HepG2 (cell line): ENCODE results near the gene ABCB8. TPM values are rescaled to one million over a fixed set of nuclear protein-coding genes. Genes with fewer than 3 reads are reported as not detected.

Experiments used
- ATAC-seq: fragments of 200-7000 bp; cut with Tn5 transposase; 3 replicates; pipeline ENCODE4 v1.9.1; 2020; ENCODE audit warnings: mild to moderate bottlenecking, moderate library complexity
- BruUV-seq: library from RNA; stranded (reverse); fragments of 400-500 nt; replicated peaks from 2 replicates; lab custom pipeline; 2021; lab: Mats Ljungman, UMichigan
- CTCF ChIA-PET: fragments of 300-600 bp; formaldehyde crosslinking; extraction: SDS; loops from one replicate; lab custom pipeline; 2021; ENCODE audit warnings: low total read pairs, inconsistent platforms, low intra/inter-chr PET ratio; lab: Yijun Ruan, JAX
- POLR2A ChIA-PET: fragments of 350-600 bp; sonication (Branson Sonifier 250); formaldehyde crosslinking; loops from one replicate; lab custom pipeline; 2020; ENCODE audit warnings: antibody characterized with exemption, inconsistent platforms; lab: Yijun Ruan, JAX
- DNase-seq: peaks from one replicate; pipeline ENCODE4 v3.0.0-alpha.2; 2015; ENCODE audit warnings: low spot score
- FAIRE-seq: peaks from 3 replicates; lab custom pipeline; 2011; peaks lifted over from hg19 to GRCh38; lab: Jason Lieb, UNC
- H2AFZ ChIP-seq: one replicate; pipeline ENCODE4 v1.6.1; 2011; ENCODE audit warnings: low read length, inconsistent platforms
- H3K27ac ChIP-seq: fragments of 300-600 bp; 3 replicates; pipeline ENCODE4 v1.8.0; 2011; ENCODE audit warnings: mixed run types, mild to moderate bottlenecking, mixed read lengths, low read length, inconsistent platforms; ENCODE audit not compliant: insufficient read depth; ENCODE audit errors: extremely low read length
- H3K27me3 ChIP-seq, 2 experiments: fragments of 200-600 bp in 1 of 2; 2 replicates in 1 of 2; 3 replicates in 1 of 2; pipeline versions ENCODE4 v1.6.0 to v1.8.0; 2011; ENCODE audit warnings: low read length in 2 of 2, mild to moderate bottlenecking in 2 of 2, moderate library complexity in 2 of 2, inconsistent platforms in 1 of 2; ENCODE audit not compliant: insufficient read depth in 2 of 2, control insufficient read depth in 1 of 2
- H3K36me3 ChIP-seq, 2 experiments: fragments of 200-600 bp in 1 of 2; replicated peaks in 1 of 2; 2 replicates in 1 of 2; 3 replicates in 1 of 2; pipeline versions ENCODE4 v1.5.1 to v1.8.0; 2011; ENCODE audit warnings: low read length in 2 of 2, inconsistent platforms in 1 of 2; ENCODE audit not compliant: insufficient read depth in 2 of 2, control insufficient read depth in 1 of 2
- H3K4me1 ChIP-seq: 2 replicates; pipeline ENCODE4 v1.5.1; 2012; ENCODE audit warnings: low read length, inconsistent platforms; ENCODE audit not compliant: insufficient read depth
- H3K4me2 ChIP-seq: 2 replicates; pipeline ENCODE4 v1.6.0; 2011; ENCODE audit warnings: low read depth, low read length, inconsistent platforms
- H3K4me3 ChIP-seq, 3 experiments: fragments of 200-600 bp in 1 of 3; sonication (generic), shearing (Covaris generic) in 1 of 3; replicated peaks in 1 of 3; 2 replicates each; pipeline ENCODE4 v1.5.1; 2011 to 2016; ENCODE audit warnings: low read length in 3 of 3, inconsistent platforms in 2 of 3, low read depth in 2 of 3, mild to moderate bottlenecking in 2 of 3, control low read depth in 1 of 3, mixed read lengths in 1 of 3; ENCODE audit not compliant: insufficient read depth in 1 of 3
- H3K79me2 ChIP-seq: one replicate; pipeline ENCODE4 v1.6.1; 2011; ENCODE audit warnings: low read length, inconsistent platforms; ENCODE audit not compliant: insufficient read depth
- H3K9ac ChIP-seq: 2 replicates; pipeline ENCODE4 v1.6.0; 2011; ENCODE audit warnings: mild to moderate bottlenecking, low read depth, low read length, inconsistent platforms; ENCODE audit not compliant: insufficient read depth
- H3K9me3 ChIP-seq: 2 replicates; pipeline ENCODE4 v1.5.1; 2012; ENCODE audit warnings: mild to moderate bottlenecking, low read length
- H4K20me1 ChIP-seq: 2 replicates; pipeline ENCODE4 v1.6.0; 2011; ENCODE audit warnings: inconsistent platforms, mild to moderate bottlenecking, low read length, moderate library complexity; ENCODE audit not compliant: insufficient read depth
- AHR ChIP-seq: IDR thresholded peaks from 2 replicates; pipeline ENCODE4 v1.6.1; 2018; ENCODE audit warnings: missing genetic modification reagents, missing compliant biosample characterization
- ASH2L ChIP-seq: fragments of 300-600, 200-600 bp; sonication (generic); IDR thresholded peaks from 2 replicates; pipeline ENCODE4 v1.7.0; 2017; ENCODE audit warnings: low read depth, mild to moderate bottlenecking, moderate library complexity, mixed read lengths, low read length; ENCODE audit not compliant: insufficient read length
- CHCHD3 ChIP-seq: sonication (generic); formaldehyde crosslinking; IDR thresholded peaks from 2 replicates; pipeline ENCODE4 v1.8.0; 2022; ENCODE audit warnings: mild to moderate bottlenecking, missing genetic modification reagents, moderate library complexity
- CREB1 ChIP-seq, 2 experiments: fragments of 450-650 bp in 1 of 2; IDR thresholded peaks; 2 replicates each; pipeline ENCODE4 v1.6.1; 2016 to 2017; ENCODE audit warnings: control low read depth in 1 of 2, mild to moderate bottlenecking in 1 of 2, missing compliant biosample characterization in 1 of 2, missing genetic modification characterization in 1 of 2
- DMAP1 ChIP-seq: IDR thresholded peaks from 2 replicates; pipeline ENCODE4 v1.6.1; 2016
- E2F5 ChIP-seq: sonication (generic); formaldehyde crosslinking; conservative IDR thresholded peaks from 2 replicates; pipeline ENCODE4 v1.4.0; 2020; ENCODE audit warnings: missing genetic modification reagents
- EP300 ChIP-seq, 3 experiments: sonication (generic) in 1 of 3; formaldehyde crosslinking in 1 of 3; IDR thresholded peaks; 2 replicates each; pipeline versions ENCODE4 v1.5.1 to v1.6.1; 2011 to 2020; ENCODE audit warnings: low read depth in 2 of 3, low read length in 2 of 3, borderline replicate concordance in 1 of 3, improper control_type of control experiment in 1 of 3, mild to moderate bottlenecking in 1 of 3, missing genetic modification reagents in 1 of 3, moderate library complexity in 1 of 3
- HNRNPH1 ChIP-seq: fragments of 200-400 bp; formaldehyde crosslinking; optimal IDR thresholded peaks from 2 replicates; pipeline ENCODE3; 2017; ENCODE audit warnings: mild to moderate bottlenecking, low read depth, low read length
- HNRNPLL ChIP-seq: fragments of 200-400 bp; formaldehyde crosslinking; IDR thresholded peaks from 2 replicates; pipeline ENCODE4 v1.6.1; 2017; ENCODE audit warnings: mild to moderate bottlenecking, low read depth, low read length; ENCODE audit not compliant: poor library complexity, severe bottlenecking
- JUND ChIP-seq: sonication (generic); formaldehyde crosslinking; IDR thresholded peaks from 2 replicates; pipeline ENCODE4 v1.8.0; 2022; ENCODE audit warnings: mild to moderate bottlenecking, missing genetic modification reagents
- MED13 ChIP-seq: sonication (generic); formaldehyde crosslinking; IDR thresholded peaks from 2 replicates; pipeline ENCODE4 v1.5.0; 2020; ENCODE audit warnings: missing genetic modification reagents
- TCF7L2 ChIP-seq: IDR thresholded peaks from 2 replicates; pipeline ENCODE4 v1.6.1; 2011; ENCODE audit warnings: mild to moderate bottlenecking, low read depth, low read length, moderate library complexity
- U2AF1 ChIP-seq: fragments of 200-400 bp; formaldehyde crosslinking; optimal IDR thresholded peaks from 2 replicates; pipeline ENCODE3; 2017; ENCODE audit warnings: mild to moderate bottlenecking, low read depth, low read length
- ZBTB42 ChIP-seq: sonication (generic); formaldehyde crosslinking; IDR thresholded peaks from 2 replicates; pipeline ENCODE4 v1.5.0; 2020; ENCODE audit warnings: mild to moderate bottlenecking, missing genetic modification reagents
- ZFP36L1 ChIP-seq: sonication (generic); formaldehyde crosslinking; IDR thresholded peaks from 2 replicates; pipeline ENCODE4 v1.8.0; 2022; ENCODE audit warnings: mild to moderate bottlenecking, missing genetic modification reagents, moderate library complexity
- ZFP37 ChIP-seq: sonication (generic); formaldehyde crosslinking; IDR thresholded peaks from 2 replicates; pipeline ENCODE4 v1.4.0; 2020; ENCODE audit warnings: missing genetic modification reagents, borderline replicate concordance
- ZNF232 ChIP-seq: sonication (generic); formaldehyde crosslinking; IDR thresholded peaks from 2 replicates; pipeline ENCODE4 v1.4.0; 2020; ENCODE audit warnings: missing genetic modification reagents, borderline replicate concordance
- ZNF24 ChIP-seq: fragments of 450-650 bp; IDR thresholded peaks from 2 replicates; pipeline ENCODE4 v1.6.1; 2017; ENCODE audit warnings: antibody characterized with exemption, mild to moderate bottlenecking
- ZNF264 ChIP-seq: sonication (generic); formaldehyde crosslinking; IDR thresholded peaks from 2 replicates; pipeline ENCODE4 v1.4.0; 2020; ENCODE audit warnings: missing genetic modification reagents
- ZNF367 ChIP-seq: sonication (generic); formaldehyde crosslinking; IDR thresholded peaks from 2 replicates; pipeline ENCODE4 v1.4.0; 2020; ENCODE audit warnings: missing genetic modification reagents, borderline replicate concordance
- ZNF629 ChIP-seq: sonication (generic); formaldehyde crosslinking; conservative IDR thresholded peaks from 2 replicates; pipeline ENCODE4 v1.5.0; 2020; ENCODE audit warnings: missing genetic modification reagents
- ZNF670 ChIP-seq: sonication (generic); formaldehyde crosslinking; IDR thresholded peaks from 2 replicates; pipeline ENCODE4 v1.8.0; 2022; ENCODE audit warnings: mild to moderate bottlenecking, missing genetic modification reagents, borderline replicate concordance
- WGBS: methylation state at CpG from one replicate; pipeline ENCODE4 v1.1.6; 2017; ENCODE audit warnings: low lambda C conversion rate; 5-methylcytosine and 5-hydroxymethylcytosine counted together
- in situ Hi-C: cut with HindIII; loops from 2 replicates; pipeline ENCODE4 v1.10.0; 2017; ENCODE audit warnings: low pct_unique_long_range_greater_than_20kb; ENCODE audit not compliant: extremely low pct_ligation_motif_present
- intact Hi-C: fragments of 100-400 bp; cut with micrococcal nuclease; formaldehyde crosslinking; loops from one replicate; pipeline ENCODE4 v1.10.0; 2022; ENCODE audit not compliant: unreplicated experiment
- polyA plus RNA-seq, 8 experiments: library from polyadenylated mRNA; depleted of rRNA in 3 of 8; stranded (reverse) in 7 of 8; unstranded in 1 of 8; fragments of >200 nt; fragmentation: Illumina TruSeq in 4 of 8; extraction: Trizol in 4 of 8; gene quantifications; 2 replicates each; pipeline versions ENCODE4 v1.2.1 to v1.2.3, GENCODE V29; 2011 to 2016; ENCODE audit warnings: low read depth in 4 of 8, missing spikeins in 1 of 8, mixed read lengths in 1 of 8; ENCODE audit not compliant: insufficient read depth in 1 of 8
- total RNA-seq, 5 experiments: library from RNA; depleted of rRNA; stranded (reverse); fragments of >200 nt; fragmentation: Illumina TruSeq; extraction: Trizol; gene quantifications; 2 replicates each; pipeline ENCODE4 v1.2.3, GENCODE V29; 2016; ENCODE audit warnings: low read depth in 1 of 5

Gene ABCB8
- total and polyA plus RNA-seq, 2 of the 13 experiments (the other 11 are each of a cell fraction or from before 2014, with no cell fraction given), result 6.6 to 16.7 TPM

DNA sequence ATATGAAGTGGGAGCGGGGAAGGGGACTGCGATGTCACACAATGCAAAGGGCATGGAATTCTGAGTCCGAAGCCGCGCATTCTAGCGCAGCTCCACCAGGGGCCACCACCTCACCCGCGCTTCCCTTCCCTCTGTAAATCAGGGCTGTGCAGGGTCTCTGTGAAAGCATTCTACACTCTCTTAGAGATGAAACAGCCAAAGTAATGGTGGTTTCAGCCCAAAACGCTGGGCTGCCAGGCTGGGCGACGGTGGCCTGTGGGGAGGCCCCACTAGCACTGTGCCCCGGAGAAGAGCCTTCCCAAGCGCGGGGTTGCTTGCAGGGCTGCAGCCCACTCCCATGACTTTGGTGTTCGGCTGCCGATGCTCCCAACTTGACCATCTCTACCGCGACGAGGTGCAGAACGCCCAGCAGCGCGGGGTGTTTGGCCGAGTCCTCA is 15.3 kb upstream of the ABCB8 start (continued):
- TF ChIP-seq ZFP36L1 (CRISPR knock-in tag) (0 out of 2 replicates have a peak, but pooled peaks have one; percentile 49), HNRNPLL (peak; percentile 25), ASH2L (peak; percentile 3), DMAP1 (CRISPR knock-in tag) (no peak), ZNF367 (no peak)

DNA sequence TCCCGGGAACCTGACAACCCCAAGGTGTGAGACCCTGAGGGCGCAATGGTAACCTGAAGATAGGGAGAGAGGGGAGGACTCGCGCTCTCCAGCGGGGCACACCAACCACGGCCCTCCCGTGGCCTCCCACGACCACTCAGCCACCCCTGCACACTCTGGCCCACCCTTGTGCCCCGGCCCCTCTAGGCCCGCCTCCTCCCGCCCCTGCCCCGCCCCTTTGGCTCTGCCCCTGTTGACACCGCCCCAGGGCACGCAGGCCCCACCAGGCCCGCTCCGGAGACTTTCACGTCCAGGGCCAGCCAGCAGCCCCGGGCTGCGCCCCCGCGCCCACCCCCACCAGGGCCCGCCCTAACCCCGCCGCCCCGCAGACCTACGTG is 14.9 kb upstream of the ABCB8 start:
- TF ChIP-seq JUND (CRISPR knock-in tag) (no peak), ZNF24 (no peak), ZBTB42 (CRISPR knock-in tag) (no peak), ZNF264 (CRISPR knock-in tag) (no peak), ZNF670 (CRISPR knock-in tag) (no peak), AHR (CRISPR knock-in tag) (no peak), ZFP37 (CRISPR knock-in tag) (no peak), TCF7L2 (no peak), CHCHD3 (no peak), E2F5 (CRISPR knock-in tag) (no peak), U2AF1 (no peak), HNRNPH1 (no peak), EP300 (IDR thresholded peaks at IDR 0.05; ENCODE audit: low read depth in 2 of 2, low read length in 2 of 2) (no peak), EP300 (CRISPR knock-in tag; IDR thresholded peaks at IDR 0.05; ENCODE audit: borderline replicate concordance) (no peak), ZNF629 (CRISPR knock-in tag) (no peak), ZNF232 (CRISPR knock-in tag) (no peak), CREB1 (IDR thresholded peaks at IDR 0.05) (no peak), CREB1 (CRISPR knock-in tag; IDR thresholded peaks at IDR 0.05) (no peak), MED13 (no peak)
- Histone ChIP-seq H3K4me1 (peaks cover 69% of the 10 kb centered on the region), H2AFZ (no peak overlapping the region), H3K9ac (no peak overlapping the region), H3K9me3 (no peaks in the 10 kb centered on the region), H3K79me2 (no peaks in the 10 kb centered on the region), H4K20me1 (no peaks in the 10 kb centered on the region), H3K4me2 (peak overlapping the region; percentile 85), H3K27me3 (peaks cover under 1 to 6% of the 10 kb centered on the region in 2 experiments; a peak in 2 of 5 replicates), H3K27ac (no peak overlapping the region), H3K4me3 (0 out of 6 replicates have a peak overlapping the region, but pooled peaks of 1 of the 3 experiments have one; percentile 62), H3K36me3 (no peaks in the 10 kb centered on the region; a peak in 1 of 5 replicates)
- BruUV-seq, result no TSS peak
- intact Hi-C loops (no loop called here), in situ Hi-C loops (no loop called here)
- FAIRE-seq (no peak), ATAC-seq (no peak), DNase-seq (no peak)
- WGBS, result 91% methylated on average over 25 of the region's 26 CpGs
- ChIA-PET POLR2A (interaction anchor here (1.0 to 1.5 kb wide), 3 partner anchors 49 to 72 kb away, joined by 4 to 8 read pairs (median 5); partner anchors contain the start of genes AGAP3 and FASTK), CTCF (no interaction called here)
